Kidney (tissue), 14 donors: ENCODE data around the gene CMSS1. TPM values are rescaled to one million over a fixed set of nuclear protein-coding genes. Genes with fewer than 3 reads are reported as not detected.

Source experiments
- DNase-seq, 5 donors: peaks; one replicate each; pipeline ENCODE4 v3.0.0-alpha.2; 2013 to 2020
- FAIRE-seq: peaks from 2 replicates; lab custom pipeline; 2012; peaks lifted over from hg19 to GRCh38; lab: Jason Lieb, UNC
- H3K27ac ChIP-seq, 2 donors: one replicate each; pipeline ENCODE4 v1.7.0; 2013; ENCODE audit warnings: low read depth in 2 of 2, low read length in 2 of 2, inconsistent platforms in 1 of 2
- H3K27me3 ChIP-seq: one replicate; pipeline ENCODE4 v1.7.1; 2013; ENCODE audit warnings: low read length, inconsistent platforms; ENCODE audit not compliant: control insufficient read depth, insufficient read depth
- H3K36me3 ChIP-seq, 3 donors: one replicate each; pipeline versions ENCODE4 v1.7.0 to v1.7.1; 2013; ENCODE audit warnings: low read length in 3 of 3, control low read depth in 1 of 3, inconsistent platforms in 1 of 3; ENCODE audit not compliant: insufficient read depth in 3 of 3, control insufficient read depth in 2 of 3
- H3K4me1 ChIP-seq, 3 donors: one replicate each; pipeline versions ENCODE4 v1.7.0 to v1.7.1; 2013; ENCODE audit warnings: low read length in 3 of 3, inconsistent platforms in 1 of 3, low read depth in 1 of 3; ENCODE audit not compliant: control insufficient read depth in 2 of 3, insufficient read depth in 2 of 3
- H3K4me3 ChIP-seq, 3 donors: one replicate each; pipeline versions ENCODE4 v1.7.0 to v1.8.1; 2013; ENCODE audit warnings: low read length in 3 of 3, control low read depth in 1 of 3, inconsistent platforms in 1 of 3
- H3K9ac ChIP-seq, 3 donors: one replicate each; pipeline versions ENCODE4 v1.7.0 to v1.7.1; 2013; ENCODE audit warnings: low read length in 3 of 3, control low read depth in 1 of 3, inconsistent platforms in 1 of 3
- H3K9me3 ChIP-seq, 3 donors: one replicate each; pipeline versions ENCODE4 v1.7.0 to v1.7.1; 2013; ENCODE audit warnings: low read length in 3 of 3, control low read depth in 1 of 3, inconsistent platforms in 1 of 3; ENCODE audit not compliant: control insufficient read depth in 2 of 3, insufficient read depth in 1 of 3
- CTCF ChIP-seq: IDR thresholded peaks from 3 replicates; pipeline ENCODE4 v1.5.1; 2012; ENCODE audit warnings: mild to moderate bottlenecking, moderate library complexity, borderline replicate concordance; ENCODE audit not compliant: insufficient read depth; ENCODE audit errors: extremely low read depth
- intact Hi-C: fragments of 100-400 bp; cut with DNase I; formaldehyde crosslinking; loops from one replicate; pipeline ENCODE4 v1.11.1; 2022
- polyA plus RNA-seq: library from polyadenylated mRNA; stranded (reverse); fragments of 350-450 nt; fragmentation: Illumina TruSeq; extraction: RNeasy Lipid Tissue Mini Kit (QIAGEN cat#74804); gene quantifications from one replicate; pipeline ENCODE4 v1.2.3, GENCODE V29; 2014; ENCODE audit warnings: low read depth, low replicate concordance; ENCODE audit not compliant: insufficient read depth
- total RNA-seq: library from RNA; stranded (reverse); fragmentation: NEBNext Ultra II Directional; extraction: Animal tissue kit (Norgen Biotek cat#: 25700); gene quantifications from one replicate; pipeline ENCODE4 v1.2.1, GENCODE V29; 2021
- donor health status: control.
- donor health status: control.
- donor health status: control.
- donor health status: control.
- donor health status: control.
- donor health status: DM: yes; HTN: yes; CAD: no.
- donor health status: Normal renal cell carcinoma (clear cell type).

CMSS1 gene
- total and polyA plus RNA-seq, 2 donors from 2014 or later: 26.4 to 27.0 TPM

DNA sequence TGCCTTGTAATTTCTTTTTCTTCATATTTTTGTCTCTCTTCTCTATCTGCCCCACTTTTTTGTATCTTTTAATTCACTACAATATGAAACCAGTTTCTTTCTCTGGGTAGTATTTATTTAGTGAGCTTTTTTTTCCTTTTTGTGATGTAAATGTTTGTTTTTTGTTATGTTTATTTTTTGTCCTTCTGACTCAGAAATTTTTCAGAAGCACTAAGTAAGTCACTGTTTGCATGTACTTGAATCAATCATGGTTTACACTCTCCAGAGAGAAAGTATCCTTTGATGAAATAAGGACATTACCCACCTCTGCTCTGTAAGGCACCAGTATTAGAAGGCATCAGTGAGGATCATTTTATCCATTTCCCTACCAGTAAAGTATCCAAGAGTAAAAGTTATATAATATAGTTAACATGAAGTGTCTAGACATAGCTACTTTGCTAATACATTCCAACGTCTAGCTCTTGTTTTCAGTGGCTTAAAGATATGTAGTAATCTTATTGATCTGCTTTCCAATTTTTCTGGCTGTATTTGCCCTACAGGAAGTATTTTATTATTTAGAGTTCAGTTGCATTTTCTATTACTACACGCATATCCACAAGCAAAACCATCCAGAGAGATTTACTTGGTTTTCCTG lies 271.2 kb downstream of the CMSS1 start:
- no peak overlapping the region for H3K9ac ChIP-seq
- peaks cover 2 to 13% (median 3%) of the 10 kb centered on the region in 3 donors for H3K4me1 ChIP-seq
- FAIRE-seq (no peak), DNase-seq (no peak)
- no peak overlapping the region for H3K4me3 ChIP-seq
- TF ChIP-seq CTCF: no peak
- intact Hi-C loops: no loop called here
- H3K9me3 ChIP-seq: no peaks in the 10 kb centered on the region
- no peaks in the 10 kb centered on the region for H3K36me3 ChIP-seq
- H3K27ac ChIP-seq: no peak overlapping the region
- H3K27me3 ChIP-seq: no peaks in the 10 kb centered on the region

DNA sequence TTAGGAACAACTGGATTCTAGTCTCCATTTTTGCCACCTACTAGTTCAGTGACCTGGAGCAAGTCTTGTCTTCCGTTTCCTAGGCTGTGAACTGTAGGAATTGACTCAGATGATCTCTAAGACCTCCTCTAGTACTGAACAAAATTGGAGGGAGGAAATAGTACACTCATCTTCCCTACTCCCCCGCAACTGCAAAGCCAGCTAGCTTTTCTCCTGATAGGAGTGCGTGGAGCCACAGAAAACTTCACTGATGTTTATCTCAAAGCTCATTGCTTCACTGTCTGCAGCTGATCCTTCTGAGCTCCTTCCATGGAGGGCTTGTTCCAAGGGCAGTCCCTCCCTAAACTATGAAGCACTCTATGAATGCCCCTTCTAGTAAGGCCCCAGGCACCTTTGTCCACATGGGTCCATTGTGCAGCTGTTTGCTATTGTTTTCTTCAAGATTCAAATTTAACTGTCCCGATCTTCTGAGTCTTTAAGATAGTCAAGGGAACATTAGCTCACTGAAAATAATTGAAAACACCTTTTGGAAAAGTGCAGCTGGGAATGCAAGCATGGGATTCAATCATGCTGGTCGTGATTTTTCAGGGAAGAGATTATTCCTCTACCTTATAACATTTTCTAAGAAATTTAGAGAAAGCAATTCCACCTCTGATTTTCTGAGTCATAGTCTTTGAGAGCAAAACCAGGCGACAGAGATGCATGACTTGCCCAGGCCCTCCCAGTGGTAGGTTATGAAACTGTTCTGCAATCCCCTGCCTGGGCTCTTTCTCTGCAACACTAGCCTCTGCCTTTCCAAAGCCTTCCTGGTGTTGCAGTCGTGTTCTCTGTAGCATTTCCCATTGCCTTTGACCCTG lies 272.4 kb downstream of the CMSS1 start:
- H3K27me3 ChIP-seq: no peaks in the 10 kb centered on the region
- intact Hi-C loops: no loop called here
- DNase-seq: peak in 3 of 5 donors; percentile 46 to 75 (median 65)
- H3K36me3 ChIP-seq: no peaks in the 10 kb centered on the region
- H3K9ac ChIP-seq: no peak overlapping the region
- peaks cover 2 to 13% (median 3%) of the 10 kb centered on the region in 3 donors for H3K4me1 ChIP-seq
- H3K27ac ChIP-seq: no peak overlapping the region
- no peak for FAIRE-seq
- H3K4me3 ChIP-seq: no peak overlapping the region
- H3K9me3 ChIP-seq: no peaks in the 10 kb centered on the region
- no peak for TF ChIP-seq CTCF

- TF ChIP-seq CTCF: no peak
- FAIRE-seq (no peak), DNase-seq (no peak)
- Histone ChIP-seq H3K27ac (no peak overlapping the region), H3K9me3 (no peaks in the 10 kb centered on the region), H3K27me3 (no peaks in the 10 kb centered on the region), H3K4me1 (peaks cover 2 to 13% (median 3%) of the 10 kb centered on the region in 3 donors), H3K4me3 (no peak overlapping the region), H3K9ac (no peak overlapping the region), H3K36me3 (no peaks in the 10 kb centered on the region)
- intact Hi-C loops: no loop called here
These were observed 273.0 kb downstream of the CMSS1 start for GRCh38 chr3:100090669-100091005.
